HepG2 (cell line): ENCODE results near the gene SETD1A. TPM values are rescaled to one million over a fixed set of nuclear protein-coding genes. Genes with fewer than 3 reads are reported as not detected.
A peak's percentile ranks its signal among the peaks of the same experiment; 100 is the strongest.

Experiments used
- ADNP ChIP-seq: sonication (generic); formaldehyde crosslinking; IDR thresholded peaks from 2 replicates; pipeline ENCODE4 v1.4.0; 2020; ENCODE audit warnings: missing genetic modification reagents
- ETS1 ChIP-seq: sonication (generic); formaldehyde crosslinking; IDR thresholded peaks from 2 replicates; pipeline ENCODE4 v1.4.0; 2020; ENCODE audit warnings: missing genetic modification reagents
- GMEB2 ChIP-seq: IDR thresholded peaks from 2 replicates; pipeline ENCODE4 v1.6.1; 2016; ENCODE audit warnings: missing biosample characterization, missing genetic modification reagents, low read depth
- SNAPC5 ChIP-seq: sonication (generic); formaldehyde crosslinking; IDR thresholded peaks from 2 replicates; pipeline ENCODE4 v1.8.1; 2023; ENCODE audit warnings: mild to moderate bottlenecking, missing genetic modification reagents, borderline replicate concordance
- ZBTB10 ChIP-seq: sonication (generic); formaldehyde crosslinking; IDR thresholded peaks from 2 replicates; pipeline ENCODE4 v1.4.0; 2020; ENCODE audit warnings: missing genetic modification reagents, borderline replicate concordance
- ZNF17 ChIP-seq: sonication (generic); formaldehyde crosslinking; IDR thresholded peaks from 2 replicates; pipeline ENCODE4 v1.5.0; 2020; ENCODE audit warnings: mild to moderate bottlenecking, missing genetic modification reagents
- ZNF574 ChIP-seq: sonication (generic); formaldehyde crosslinking; IDR thresholded peaks from 2 replicates; pipeline ENCODE4 v1.4.0; 2020; ENCODE audit warnings: missing genetic modification reagents
- ZNF609 ChIP-seq: sonication (generic); formaldehyde crosslinking; IDR thresholded peaks from 2 replicates; pipeline ENCODE4 v1.4.0; 2020; ENCODE audit warnings: mild to moderate bottlenecking, missing genetic modification reagents, borderline replicate concordance
- ZNF768 ChIP-seq: sonication (generic); formaldehyde crosslinking; IDR thresholded peaks from 2 replicates; pipeline ENCODE4 v1.4.0; 2020; ENCODE audit warnings: missing genetic modification reagents
- polyA plus RNA-seq, 8 experiments: library from polyadenylated mRNA; depleted of rRNA in 3 of 8; stranded (reverse) in 7 of 8; unstranded in 1 of 8; fragments of >200 nt; fragmentation: Illumina TruSeq in 4 of 8; extraction: Trizol in 4 of 8; gene quantifications; 2 replicates each; pipeline versions ENCODE4 v1.2.1 to v1.2.3, GENCODE V29; 2011 to 2016; ENCODE audit warnings: low read depth in 4 of 8, missing spikeins in 1 of 8, mixed read lengths in 1 of 8; ENCODE audit not compliant: insufficient read depth in 1 of 8
- total RNA-seq, 5 experiments: library from RNA; depleted of rRNA; stranded (reverse); fragments of >200 nt; fragmentation: Illumina TruSeq; extraction: Trizol; gene quantifications; 2 replicates each; pipeline ENCODE4 v1.2.3, GENCODE V29; 2016; ENCODE audit warnings: low read depth in 1 of 5

SETD1A gene
- total and polyA plus RNA-seq, 2 of the 13 experiments (the other 11 are each of a cell fraction or from before 2014, with no cell fraction given) = 3.8 to 5.6 TPM

GRCh38 chr16:31023627-31024226, 66.2 kb downstream of the SETD1A start (continued):
- TF ChIP-seq ZNF609 (peak; percentile 72; the same call in 1 of the 2 replicates), ZNF574 (CRISPR knock-in tag) (no peak), GMEB2 (CRISPR knock-in tag) (no peak), ETS1 (CRISPR knock-in tag) (no peak), ADNP (CRISPR knock-in tag) (no peak), ZNF768 (no peak), ZBTB10 (CRISPR knock-in tag) (no peak), SNAPC5 (CRISPR knock-in tag) (no peak), ZNF17 (CRISPR knock-in tag) (no peak)
